GM08714 (cell line): ENCODE measurements around the gene PSMD12.

Experiments
- H3K4me3 ChIP-seq: fragments of 200-500 bp; sonication (Bioruptor generic); 2 replicates; pipeline ENCODE4 v1.5.1; 2014; ENCODE audit warnings: mild to moderate bottlenecking, low read length, inconsistent platforms
- ZNF274 ChIP-seq: IDR thresholded peaks from 2 replicates; pipeline ENCODE4 v1.6.1; 2012; ENCODE audit warnings: mild to moderate bottlenecking, low read depth, low read length

The PSMD12 gene

GRCh38 chr17:67376737-67377487, 10.5 kb upstream of the PSMD12 start, which contains the start of gene PITPNC1:
TSS of gene PITPNC1 (plus strand) at chr17:67377281.
- peak within 1 kb of the TSS; percentile 73 for H3K4me3 ChIP-seq
- no peak for TF ChIP-seq ZNF274

GRCh38 chr17:67376415-67376736, 10.0 kb upstream of the PSMD12 start:
- H3K4me3 ChIP-seq, result peak overlapping the region; percentile 73; the same call in 1 of the 2 replicates
- no peak for TF ChIP-seq ZNF274

- no peak overlapping the region for H3K4me3 ChIP-seq
- no peak for TF ChIP-seq ZNF274
Measured at GRCh38 chr17:67375716-67376115, 9.3 kb upstream of the PSMD12 start.

GRCh38 chr17:67375054-67375427, 8.7 kb upstream of the PSMD12 start:
- TF ChIP-seq ZNF274, result no peak
- no peak overlapping the region for H3K4me3 ChIP-seq

- TF ChIP-seq ZNF274, result no peak
- no peak overlapping the region for H3K4me3 ChIP-seq
Measured at GRCh38 chr17:67374329-67375053, 8.1 kb upstream of the PSMD12 start.

- no peak for TF ChIP-seq ZNF274
- H3K4me3 ChIP-seq, result no peak overlapping the region
Measured at GRCh38 chr17:67372751-67373150, 6.4 kb upstream of the PSMD12 start.

- H3K4me3 ChIP-seq, result no peak overlapping the region
- TF ChIP-seq ZNF274, result no peak
Measured at GRCh38 chr17:67369676-67370075, 3.3 kb upstream of the PSMD12 start.

- peak overlapping the region; percentile 98 for H3K4me3 ChIP-seq
- TF ChIP-seq ZNF274, result no peak
Measured at GRCh38 chr17:67365738-67366192, 612 bp downstream of the PSMD12 start.

- TF ChIP-seq ZNF274, result no peak
- peak overlapping the region; percentile 98 for H3K4me3 ChIP-seq
Measured at GRCh38 chr17:67364847-67365737, 1.3 kb downstream of the PSMD12 start.

- TF ChIP-seq ZNF274, result no peak
- H3K4me3 ChIP-seq, result no peak overlapping the region
Measured at GRCh38 chr17:67362173-67362572, 4.2 kb downstream of the PSMD12 start.

- TF ChIP-seq ZNF274, result no peak
Measured at GRCh38 chr17:67360880-67361279, 5.5 kb downstream of the PSMD12 start.

GRCh38 chr17:67359960-67360791, 6.2 kb downstream of the PSMD12 start:
- TF ChIP-seq ZNF274, result no peak
- no peak overlapping the region for H3K4me3 ChIP-seq

More at GRCh38 chr17:67360880-67361279, 5.5 kb downstream of the PSMD12 start:
- no peak overlapping the region for H3K4me3 ChIP-seq

- no peak for TF ChIP-seq ZNF274
- H3K4me3 ChIP-seq, result no peak overlapping the region
Measured at GRCh38 chr17:67358612-67359011, 7.8 kb downstream of the PSMD12 start.
